Kidney epithelial cell (primary cell): ENCODE results near the gene AMPD3. TPM values are rescaled to one million over a fixed set of nuclear protein-coding genes. Genes with fewer than 3 reads are reported as not detected.

Experiments
- DNase-seq: peaks from one replicate; pipeline ENCODE4 v3.0.0-alpha.2; 2010; ENCODE audit warnings: low read depth
- H3K27me3 ChIP-seq: 2 replicates; pipeline ENCODE4 v1.6.0; 2011; ENCODE audit warnings: low read length; ENCODE audit not compliant: control insufficient read depth, insufficient read depth
- H3K36me3 ChIP-seq: 2 replicates; pipeline ENCODE4 v1.5.1; 2011; ENCODE audit warnings: low read length; ENCODE audit not compliant: control insufficient read depth, insufficient read depth
- H3K4me3 ChIP-seq: 2 replicates; pipeline ENCODE4 v1.5.1; 2011; ENCODE audit warnings: low read depth, mild to moderate bottlenecking, control low read depth, low read length
- total RNA-seq: library from RNA; depleted of rRNA; stranded (reverse); fragments of >200 nt; gene quantifications from 2 replicates; pipeline ENCODE4 v1.2.3, GENCODE V29; 2015
- TF ChIP-seq, protein P1 (sequence below): IDR thresholded peaks from 2 replicates; pipeline ENCODE4 v1.5.1; 2011; ENCODE audit warnings: mild to moderate bottlenecking, moderate library complexity, low read length, control low read depth, inconsistent platforms; ENCODE audit not compliant: insufficient read depth, poor library complexity, severe bottlenecking

Gene AMPD3
- total RNA-seq, 1 donor from 2014 or later: 6.6 TPM

DNA sequence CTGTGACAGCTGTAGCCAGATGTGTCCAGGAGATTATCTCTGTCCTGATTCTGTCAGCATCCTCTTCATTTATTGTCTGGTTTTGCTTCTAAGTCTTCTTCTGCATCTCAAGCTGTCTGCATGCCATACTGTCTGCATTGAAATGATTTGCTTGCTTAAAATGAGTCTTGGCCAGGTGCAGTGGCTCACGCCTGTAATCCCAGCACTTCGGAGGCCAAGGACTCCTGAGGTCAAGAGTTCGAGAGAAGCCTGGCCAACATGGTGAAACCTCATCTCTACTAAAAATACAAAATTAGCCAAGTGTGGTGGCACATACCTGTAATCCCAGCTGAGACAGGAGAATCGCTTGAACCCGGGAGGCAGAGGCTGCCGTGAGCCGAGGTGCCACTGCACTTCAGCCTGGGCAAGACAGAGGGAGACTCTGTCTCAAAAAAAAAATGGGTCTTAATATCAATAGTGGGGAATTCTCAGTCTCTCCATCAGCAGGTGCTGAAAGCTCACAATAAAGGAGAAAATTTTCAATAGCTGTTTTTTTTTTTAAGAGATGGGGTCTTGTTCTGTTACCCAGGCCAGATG lies 39.2 kb upstream of the AMPD3 start:
- H3K4me3 ChIP-seq: no peak overlapping the region
- TF ChIP-seq, protein P1, sequence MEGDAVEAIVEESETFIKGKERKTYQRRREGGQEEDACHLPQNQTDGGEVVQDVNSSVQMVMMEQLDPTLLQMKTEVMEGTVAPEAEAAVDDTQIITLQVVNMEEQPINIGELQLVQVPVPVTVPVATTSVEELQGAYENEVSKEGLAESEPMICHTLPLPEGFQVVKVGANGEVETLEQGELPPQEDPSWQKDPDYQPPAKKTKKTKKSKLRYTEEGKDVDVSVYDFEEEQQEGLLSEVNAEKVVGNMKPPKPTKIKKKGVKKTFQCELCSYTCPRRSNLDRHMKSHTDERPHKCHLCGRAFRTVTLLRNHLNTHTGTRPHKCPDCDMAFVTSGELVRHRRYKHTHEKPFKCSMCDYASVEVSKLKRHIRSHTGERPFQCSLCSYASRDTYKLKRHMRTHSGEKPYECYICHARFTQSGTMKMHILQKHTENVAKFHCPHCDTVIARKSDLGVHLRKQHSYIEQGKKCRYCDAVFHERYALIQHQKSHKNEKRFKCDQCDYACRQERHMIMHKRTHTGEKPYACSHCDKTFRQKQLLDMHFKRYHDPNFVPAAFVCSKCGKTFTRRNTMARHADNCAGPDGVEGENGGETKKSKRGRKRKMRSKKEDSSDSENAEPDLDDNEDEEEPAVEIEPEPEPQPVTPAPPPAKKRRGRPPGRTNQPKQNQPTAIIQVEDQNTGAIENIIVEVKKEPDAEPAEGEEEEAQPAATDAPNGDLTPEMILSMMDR: no peak
- DNase-seq: no peak
- H3K36me3 ChIP-seq: no peaks in the 10 kb centered on the region
- no peaks in the 10 kb centered on the region for H3K27me3 ChIP-seq

GRCh38 chr11:10418259-10418949 lies 36.7 kb upstream of the AMPD3 start:
- Histone ChIP-seq H3K36me3 (no peaks in the 10 kb centered on the region), H3K27me3 (no peaks in the 10 kb centered on the region), H3K4me3 (no peak overlapping the region)
- TF ChIP-seq, protein P1: no peak
- DNase-seq: no peak

GRCh38 chr11:10418950-10419310 lies 36.1 kb upstream of the AMPD3 start:
- DNase-seq: no peak
- H3K4me3 ChIP-seq: no peak overlapping the region
- H3K36me3 ChIP-seq: no peaks in the 10 kb centered on the region
- TF ChIP-seq, protein P1: no peak
- H3K27me3 ChIP-seq: no peaks in the 10 kb centered on the region

GRCh38 chr11:10426475-10426874 lies 28.6 kb upstream of the AMPD3 start:
- DNase-seq: no peak
- H3K4me3 ChIP-seq: no peak overlapping the region

GRCh38 chr11:10428453-10428852 lies 26.6 kb upstream of the AMPD3 start:
- TF ChIP-seq, protein P1: no peak
- Histone ChIP-seq H3K27me3 (no peaks in the 10 kb centered on the region), H3K4me3 (no peak overlapping the region), H3K36me3 (no peaks in the 10 kb centered on the region)
- DNase-seq: no peak

More at GRCh38 chr11:10426475-10426874, 28.6 kb upstream of the AMPD3 start:
- TF ChIP-seq, protein P1: no peak
- Histone ChIP-seq H3K36me3 (no peaks in the 10 kb centered on the region), H3K27me3 (no peaks in the 10 kb centered on the region)

GRCh38 chr11:10429526-10429925 lies 25.5 kb upstream of the AMPD3 start:
- TF ChIP-seq, protein P1: no peak
- DNase-seq: no peak
- H3K36me3 ChIP-seq: no peaks in the 10 kb centered on the region
- no peak overlapping the region for H3K4me3 ChIP-seq
- no peaks in the 10 kb centered on the region for H3K27me3 ChIP-seq
